Measurements from ENCODE around the gene BST2.

Gene BST2

GRCh38 chr19:17398902-17399527 lies 6.4 kb downstream of the BST2 start:
- H3K4me1 ChIP-seq (ENCODE audit: control insufficient read depth, low read depth, low read length), result peaks cover 4% of the 10 kb centered on the region
- H3K9me3 ChIP-seq (ENCODE audit: control insufficient read depth, low read depth, low read length), result no peaks in the 10 kb centered on the region
- no peaks in the 10 kb centered on the region for H3K36me3 ChIP-seq (ENCODE audit: control insufficient read depth, low read depth, low read length)
- H3K27me3 ChIP-seq (ENCODE audit: control insufficient read depth, insufficient read depth, low read length), result no peaks in the 10 kb centered on the region
- no peak overlapping the region for H3K4me3 ChIP-seq (ENCODE audit: low read length)
- no peak overlapping the region for H3K9ac ChIP-seq (ENCODE audit: low read length)
- H3K27ac ChIP-seq (ENCODE audit: low read length), result no peak overlapping the region

- H3K4me1 ChIP-seq (ENCODE audit: control insufficient read depth, low read depth, low read length), result peaks cover 4% of the 10 kb centered on the region
- H3K9ac ChIP-seq (ENCODE audit: low read length), result no peak overlapping the region
- no peaks in the 10 kb centered on the region for H3K36me3 ChIP-seq (ENCODE audit: control insufficient read depth, low read depth, low read length)
- no peak overlapping the region for H3K4me3 ChIP-seq (ENCODE audit: low read length)
- H3K27ac ChIP-seq (ENCODE audit: low read length), result peak overlapping the region; percentile 45
- peaks cover 3% of the 10 kb centered on the region for H3K27me3 ChIP-seq (ENCODE audit: control insufficient read depth, insufficient read depth, low read length)
- H3K9me3 ChIP-seq (ENCODE audit: control insufficient read depth, low read depth, low read length), result no peaks in the 10 kb centered on the region
Measured at GRCh38 chr19:17394891-17395415, 10.5 kb downstream of the BST2 start.

DNA sequence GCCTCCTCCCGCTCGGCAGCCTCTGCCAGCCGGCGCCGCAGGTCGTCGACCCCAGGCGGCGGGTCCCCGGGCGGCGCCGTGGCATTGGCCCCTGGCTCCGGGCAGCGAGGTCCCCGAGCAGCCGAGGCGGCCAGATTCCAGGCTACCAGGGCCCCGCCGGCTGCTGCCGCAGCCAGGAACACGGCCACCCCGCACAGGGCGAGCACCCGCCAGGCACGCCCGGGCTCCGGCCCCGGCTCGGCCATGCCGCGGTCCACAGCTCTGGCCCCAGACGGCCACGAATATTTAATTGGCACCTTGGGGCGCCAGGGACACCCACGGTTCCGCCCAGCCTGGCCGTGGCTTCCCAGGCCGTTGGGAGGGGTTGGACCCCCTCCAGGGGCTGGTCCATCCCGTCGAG lies 11.5 kb downstream of the BST2 start, which contains the start of gene CCDC194:
TSS of gene CCDC194 (minus strand) at position 283 of the 400 bp plus-strand sequence. CDS start at position 245, 38 bp downstream.
- Histone ChIP-seq H3K9ac (ENCODE audit: low read length) (no peak within 1 kb of the TSS), H3K27ac (ENCODE audit: low read length) (no peak within 1 kb of the TSS)

DNA sequence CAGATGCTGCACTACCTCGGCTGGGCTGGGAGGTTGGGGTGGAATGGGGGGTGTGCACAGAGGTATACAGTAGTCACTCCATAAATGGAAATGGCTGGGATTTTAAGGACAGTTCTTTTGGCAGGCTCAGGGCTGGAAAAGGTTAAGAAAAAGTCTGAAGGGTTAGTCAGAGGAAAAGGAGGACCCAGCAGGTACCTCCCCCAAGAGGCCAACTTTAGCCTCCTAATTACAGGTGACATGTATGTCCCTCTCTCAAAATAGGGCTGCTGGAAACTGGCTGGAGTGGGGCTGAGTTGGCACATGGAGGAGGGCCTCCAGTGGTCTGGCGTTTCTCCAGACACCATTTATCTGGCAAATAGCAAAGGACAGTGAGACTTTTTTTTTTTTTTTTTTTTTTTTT lies 12.4 kb downstream of the BST2 start:
- peaks cover 8% of the 10 kb centered on the region for H3K27me3 ChIP-seq (ENCODE audit: control insufficient read depth, insufficient read depth, low read length)
- peaks cover 5% of the 10 kb centered on the region for H3K9me3 ChIP-seq (ENCODE audit: control insufficient read depth, low read depth, low read length)
- peaks cover 4% of the 10 kb centered on the region for H3K4me1 ChIP-seq (ENCODE audit: control insufficient read depth, low read depth, low read length)

More for the DNA sequence above, 11.5 kb downstream of the BST2 start, which contains the start of gene CCDC194:
- Histone ChIP-seq H3K4me3 (ENCODE audit: low read length) (no peak within 1 kb of the TSS), H3K9me3 (ENCODE audit: control insufficient read depth, low read depth, low read length) (peaks cover 5% of the 10 kb centered on the region), H3K36me3 (ENCODE audit: control insufficient read depth, low read depth, low read length) (no peaks in the 10 kb centered on the region), H3K4me1 (ENCODE audit: control insufficient read depth, low read depth, low read length) (peaks cover 4% of the 10 kb centered on the region), H3K27me3 (ENCODE audit: control insufficient read depth, insufficient read depth, low read length) (peaks cover 8% of the 10 kb centered on the region)

DNA sequence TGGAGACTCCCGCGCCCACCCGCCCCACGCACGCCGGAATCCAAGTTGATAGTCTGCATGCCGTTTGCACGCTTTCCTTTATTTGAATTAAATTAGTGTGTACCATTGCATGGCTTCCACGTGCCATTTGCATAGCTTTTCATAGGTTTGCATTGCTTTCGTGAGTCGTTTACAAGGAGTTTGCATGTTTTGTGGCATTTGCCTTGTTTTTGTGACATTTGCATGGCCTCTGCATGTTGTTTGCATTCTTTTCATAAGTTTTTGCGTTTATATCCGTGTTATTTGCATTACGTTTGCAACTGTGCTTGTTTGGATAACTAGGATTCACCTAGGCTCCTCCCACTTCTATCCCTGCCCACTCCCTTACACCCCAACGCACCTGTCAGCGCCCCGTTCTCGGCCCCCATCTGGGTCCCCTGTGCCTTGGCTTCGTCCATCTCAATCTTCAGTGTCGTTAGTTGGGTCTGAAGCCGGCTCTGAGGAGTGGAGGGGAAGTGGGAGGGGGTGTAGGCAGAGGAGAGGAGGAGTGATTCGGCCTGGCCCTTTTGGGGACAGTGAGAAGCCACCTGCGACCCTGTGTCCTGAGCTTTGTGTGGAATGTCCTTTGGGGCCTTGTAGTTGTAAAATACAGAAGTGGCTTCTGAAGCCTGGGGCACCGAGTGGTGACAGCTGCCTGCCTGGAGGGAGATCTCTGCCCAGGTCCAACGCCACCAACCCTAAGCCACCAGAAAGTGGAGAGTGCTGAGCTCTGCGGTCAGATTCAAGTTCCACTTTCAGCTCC lies 13.9 kb downstream of the BST2 start:
- no peak overlapping the region for H3K9ac ChIP-seq (ENCODE audit: low read length)
- H3K9me3 ChIP-seq (ENCODE audit: control insufficient read depth, low read depth, low read length), result peaks cover 5% of the 10 kb centered on the region
- H3K4me3 ChIP-seq (ENCODE audit: low read length), result peak overlapping the region; percentile 80
- peaks cover 8% of the 10 kb centered on the region for H3K27me3 ChIP-seq (ENCODE audit: control insufficient read depth, insufficient read depth, low read length)
- H3K27ac ChIP-seq (ENCODE audit: low read length), result no peak overlapping the region
- H3K36me3 ChIP-seq (ENCODE audit: control insufficient read depth, low read depth, low read length), result no peaks in the 10 kb centered on the region
- H3K4me1 ChIP-seq (ENCODE audit: control insufficient read depth, low read depth, low read length), result peaks cover 4% of the 10 kb centered on the region

More for the DNA sequence above, 12.4 kb downstream of the BST2 start:
- no peak overlapping the region for H3K4me3 ChIP-seq (ENCODE audit: low read length)
- H3K36me3 ChIP-seq (ENCODE audit: control insufficient read depth, low read depth, low read length), result no peaks in the 10 kb centered on the region
- no peak overlapping the region for H3K27ac ChIP-seq (ENCODE audit: low read length)
- no peak overlapping the region for H3K9ac ChIP-seq (ENCODE audit: low read length)

GRCh38 chr19:17390665-17391370 lies 14.6 kb downstream of the BST2 start:
- H3K4me1 ChIP-seq (ENCODE audit: control insufficient read depth, low read depth, low read length), result peaks cover 4% of the 10 kb centered on the region
- H3K27ac ChIP-seq (ENCODE audit: low read length), result no peak overlapping the region
- H3K9ac ChIP-seq (ENCODE audit: low read length), result no peak overlapping the region
- peaks cover 5% of the 10 kb centered on the region for H3K9me3 ChIP-seq (ENCODE audit: control insufficient read depth, low read depth, low read length)
- peak overlapping the region; percentile 80 for H3K4me3 ChIP-seq (ENCODE audit: low read length)
- H3K36me3 ChIP-seq (ENCODE audit: control insufficient read depth, low read depth, low read length), result no peaks in the 10 kb centered on the region
- peaks cover 8% of the 10 kb centered on the region for H3K27me3 ChIP-seq (ENCODE audit: control insufficient read depth, insufficient read depth, low read length)

- Histone ChIP-seq H3K4me1 (ENCODE audit: control insufficient read depth, low read depth, low read length) (peaks cover under 1% of the 10 kb centered on the region), H3K9me3 (ENCODE audit: control insufficient read depth, low read depth, low read length) (peaks cover 5% of the 10 kb centered on the region), H3K27me3 (ENCODE audit: control insufficient read depth, insufficient read depth, low read length) (peaks cover 8% of the 10 kb centered on the region), H3K27ac (ENCODE audit: low read length) (no peak overlapping the region), H3K9ac (ENCODE audit: low read length) (no peak overlapping the region), H3K4me3 (ENCODE audit: low read length) (peak overlapping the region; percentile 78), H3K36me3 (ENCODE audit: control insufficient read depth, low read depth, low read length) (no peaks in the 10 kb centered on the region)
Measured at GRCh38 chr19:17389957-17390664, 15.3 kb downstream of the BST2 start.

DNA sequence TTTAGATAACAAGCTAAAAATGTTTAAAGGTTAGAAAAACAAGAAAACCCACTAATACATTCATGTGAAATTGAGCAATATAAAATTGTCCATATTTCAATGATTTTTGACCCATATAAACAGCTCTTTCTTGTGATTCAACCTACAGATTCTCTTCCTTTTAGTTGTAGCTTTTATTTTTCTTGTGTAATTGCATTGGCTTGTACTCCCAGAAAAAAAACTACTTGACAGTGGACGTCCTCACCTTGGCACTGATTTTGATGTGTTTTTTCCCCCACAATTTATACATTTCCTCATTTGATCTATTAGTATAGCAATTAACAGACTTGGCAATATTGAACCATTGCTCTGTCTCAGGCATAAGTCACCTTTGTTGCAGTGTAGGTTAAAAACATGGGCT lies 16.1 kb downstream of the BST2 start:
- Histone ChIP-seq H3K9me3 (ENCODE audit: control insufficient read depth, low read depth, low read length) (peaks cover 5% of the 10 kb centered on the region), H3K4me3 (ENCODE audit: low read length) (no peak overlapping the region), H3K27me3 (ENCODE audit: control insufficient read depth, insufficient read depth, low read length) (peaks cover 8% of the 10 kb centered on the region), H3K27ac (ENCODE audit: low read length) (no peak overlapping the region), H3K9ac (ENCODE audit: low read length) (no peak overlapping the region), H3K4me1 (ENCODE audit: control insufficient read depth, low read depth, low read length) (no peaks in the 10 kb centered on the region), H3K36me3 (ENCODE audit: control insufficient read depth, low read depth, low read length) (no peaks in the 10 kb centered on the region)

- H3K4me3 ChIP-seq (ENCODE audit: low read length), result no peak overlapping the region
- no peaks in the 10 kb centered on the region for H3K36me3 ChIP-seq (ENCODE audit: control insufficient read depth, low read depth, low read length)
- H3K9ac ChIP-seq (ENCODE audit: low read length), result no peak overlapping the region
- H3K4me1 ChIP-seq (ENCODE audit: control insufficient read depth, low read depth, low read length), result peaks cover 6% of the 10 kb centered on the region
- no peak overlapping the region for H3K27ac ChIP-seq (ENCODE audit: low read length)
- H3K27me3 ChIP-seq (ENCODE audit: control insufficient read depth, insufficient read depth, low read length), result peaks cover 8% of the 10 kb centered on the region
- H3K9me3 ChIP-seq (ENCODE audit: control insufficient read depth, low read depth, low read length), result peaks cover 5% of the 10 kb centered on the region
Measured at GRCh38 chr19:17385878-17386611, 19.4 kb downstream of the BST2 start.

- H3K4me3 ChIP-seq (ENCODE audit: low read length), result no peak overlapping the region
- no peak overlapping the region for H3K27ac ChIP-seq (ENCODE audit: low read length)
- H3K9ac ChIP-seq (ENCODE audit: low read length), result no peak overlapping the region
- no peaks in the 10 kb centered on the region for H3K36me3 ChIP-seq (ENCODE audit: control insufficient read depth, low read depth, low read length)
- H3K27me3 ChIP-seq (ENCODE audit: control insufficient read depth, insufficient read depth, low read length), result no peaks in the 10 kb centered on the region
- peaks cover 11% of the 10 kb centered on the region for H3K4me1 ChIP-seq (ENCODE audit: control insufficient read depth, low read depth, low read length)
- H3K9me3 ChIP-seq (ENCODE audit: control insufficient read depth, low read depth, low read length), result no peaks in the 10 kb centered on the region
Measured at GRCh38 chr19:17380426-17381138, 24.8 kb downstream of the BST2 start.
